ENCODE data around the gene VSNL1.

DNA sequence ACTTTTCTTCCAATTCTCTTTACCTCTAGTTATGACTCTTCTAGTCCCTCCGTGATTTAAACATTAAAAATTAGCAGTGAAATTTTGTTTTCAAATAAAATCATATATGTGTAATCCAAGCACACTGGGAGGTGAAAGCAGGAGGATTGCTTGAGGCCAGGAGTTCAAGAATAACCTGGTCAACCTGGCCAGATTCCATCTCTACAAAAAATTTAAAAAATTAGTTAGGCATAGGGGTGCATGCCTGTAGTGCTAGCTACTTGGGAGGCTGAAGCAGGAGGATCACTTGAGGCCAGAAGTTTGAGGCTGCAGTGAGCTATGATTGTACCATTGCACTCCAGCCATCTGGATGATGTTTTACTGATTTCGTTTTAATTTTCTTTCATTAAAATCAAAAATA, 7.0 kb upstream of the VSNL1 start:
- TF ChIP-seq, protein P1, sequence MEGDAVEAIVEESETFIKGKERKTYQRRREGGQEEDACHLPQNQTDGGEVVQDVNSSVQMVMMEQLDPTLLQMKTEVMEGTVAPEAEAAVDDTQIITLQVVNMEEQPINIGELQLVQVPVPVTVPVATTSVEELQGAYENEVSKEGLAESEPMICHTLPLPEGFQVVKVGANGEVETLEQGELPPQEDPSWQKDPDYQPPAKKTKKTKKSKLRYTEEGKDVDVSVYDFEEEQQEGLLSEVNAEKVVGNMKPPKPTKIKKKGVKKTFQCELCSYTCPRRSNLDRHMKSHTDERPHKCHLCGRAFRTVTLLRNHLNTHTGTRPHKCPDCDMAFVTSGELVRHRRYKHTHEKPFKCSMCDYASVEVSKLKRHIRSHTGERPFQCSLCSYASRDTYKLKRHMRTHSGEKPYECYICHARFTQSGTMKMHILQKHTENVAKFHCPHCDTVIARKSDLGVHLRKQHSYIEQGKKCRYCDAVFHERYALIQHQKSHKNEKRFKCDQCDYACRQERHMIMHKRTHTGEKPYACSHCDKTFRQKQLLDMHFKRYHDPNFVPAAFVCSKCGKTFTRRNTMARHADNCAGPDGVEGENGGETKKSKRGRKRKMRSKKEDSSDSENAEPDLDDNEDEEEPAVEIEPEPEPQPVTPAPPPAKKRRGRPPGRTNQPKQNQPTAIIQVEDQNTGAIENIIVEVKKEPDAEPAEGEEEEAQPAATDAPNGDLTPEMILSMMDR (IDR thresholded peaks at IDR 0.05), result no peak
- no peak for TF ChIP-seq POLR2A (IDR thresholded peaks at IDR 0.05)
